Spinal cord (tissue), 10 donors: Measurements from ENCODE around the gene SFT2D3. TPM values are rescaled to one million over a fixed set of nuclear protein-coding genes. Genes with fewer than 3 reads are reported as not detected.

ENCODE experiments used
- DNase-seq, 6 donors: peaks; one replicate each; pipeline versions ENCODE4 v3.0.0 to v3.0.0-alpha.2; 2013 to 2015; ENCODE audit warnings: low spot score in 6 of 6, low read depth in 4 of 6
- H3K27ac ChIP-seq: one replicate; pipeline ENCODE4 v1.5.1; 2013; ENCODE audit warnings: low read depth, low read length, control low read depth
- H3K27me3 ChIP-seq: one replicate; pipeline ENCODE4 v1.6.1; 2013; ENCODE audit warnings: low read length; ENCODE audit not compliant: control insufficient read depth, insufficient read depth
- H3K36me3 ChIP-seq: one replicate; pipeline ENCODE4 v1.6.1; 2013; ENCODE audit warnings: low read length; ENCODE audit not compliant: control insufficient read depth, insufficient read depth
- H3K4me1 ChIP-seq: one replicate; pipeline ENCODE4 v1.6.1; 2013; ENCODE audit warnings: low read length; ENCODE audit not compliant: control insufficient read depth, insufficient read depth
- H3K4me3 ChIP-seq: one replicate; pipeline ENCODE4 v1.5.1; 2013; ENCODE audit warnings: low read depth, low read length, control low read depth
- H3K9me3 ChIP-seq: one replicate; pipeline ENCODE4 v1.6.1; 2013; ENCODE audit warnings: low read length; ENCODE audit not compliant: control insufficient read depth, insufficient read depth
- WGBS: methylation state at CpG from one replicate; pipeline ENCODE4 v1.1.5; 2013; ENCODE audit warnings: missing lambda C conversion rate; ENCODE audit not compliant: insufficient coverage; 5-methylcytosine and 5-hydroxymethylcytosine counted together
- polyA plus RNA-seq, 2 donors: library from polyadenylated mRNA; unstranded; fragments of 120-200 nt; gene quantifications; one replicate each; pipeline ENCODE4 v1.2.1, GENCODE V29; 2013; ENCODE audit not compliant: insufficient read length in 2 of 2
- total RNA-seq, 2 donors: library from RNA; depleted of rRNA in 1 of 2; stranded (reverse); fragments of 120-200 nt in 1 of 2; fragments of >200 nt in 1 of 2; gene quantifications; one replicate each; pipeline versions ENCODE4 v1.2.3 to v1.2.4, GENCODE V29; 2013 to 2014
- donor health status: healthy.

The SFT2D3 gene
- total and polyA plus RNA-seq, 4 donors: 6.5 to 9.8 TPM; not detected in 2

- H3K36me3 ChIP-seq: peaks cover 45% of the 10 kb centered on the region
Observed at GRCh38 chr2:127706215-127706990, 5.1 kb downstream of the SFT2D3 start.

GRCh38 chr2:127707890-127708648 lies 6.8 kb downstream of the SFT2D3 start:
- Histone ChIP-seq H3K9me3 (no peaks in the 10 kb centered on the region), H3K4me1 (peaks cover 25% of the 10 kb centered on the region), H3K27ac (no peak overlapping the region), H3K27me3 (no peaks in the 10 kb centered on the region), H3K36me3 (peaks cover 51% of the 10 kb centered on the region), H3K4me3 (no peak overlapping the region)
- DNase-seq: peak in 3 of 6 donors; percentile 9 to 66 (median 37)
- 77% methylated on average over 9 of the region's 9 CpGs for WGBS

More at GRCh38 chr2:127706215-127706990, 5.1 kb downstream of the SFT2D3 start:
- WGBS: 83% methylated on average over 12 of the region's 14 CpGs
- H3K27me3 ChIP-seq: no peaks in the 10 kb centered on the region
- H3K27ac ChIP-seq: no peak overlapping the region
- H3K4me3 ChIP-seq: no peak overlapping the region
- H3K9me3 ChIP-seq: no peaks in the 10 kb centered on the region
- no peak for DNase-seq
- H3K4me1 ChIP-seq: peaks cover 32% of the 10 kb centered on the region

GRCh38 chr2:127709336-127709735 lies 8.0 kb downstream of the SFT2D3 start:
- H3K27me3 ChIP-seq: no peaks in the 10 kb centered on the region
- H3K36me3 ChIP-seq: peaks cover 57% of the 10 kb centered on the region
- H3K9me3 ChIP-seq: no peaks in the 10 kb centered on the region
- H3K4me1 ChIP-seq: peaks cover 21% of the 10 kb centered on the region
- no peak overlapping the region for H3K4me3 ChIP-seq
- DNase-seq: no peak
- H3K27ac ChIP-seq: no peak overlapping the region
- 90% methylated on average over 13 of the region's 13 CpGs for WGBS

GRCh38 chr2:127712999-127713398 lies 11.7 kb downstream of the SFT2D3 start:
- Histone ChIP-seq H3K36me3 (peaks cover 49% of the 10 kb centered on the region), H3K4me1 (peaks cover 9% of the 10 kb centered on the region), H3K27me3 (no peaks in the 10 kb centered on the region), H3K27ac (no peak overlapping the region), H3K4me3 (no peak overlapping the region), H3K9me3 (no peaks in the 10 kb centered on the region)
- DNase-seq: no peak
- WGBS: no CpG with 5 or more reads among the region's 2 CpGs

- H3K36me3 ChIP-seq: peaks cover 44% of the 10 kb centered on the region
- no peak overlapping the region for H3K27ac ChIP-seq
- H3K4me3 ChIP-seq: no peak overlapping the region
- peaks cover 3% of the 10 kb centered on the region for H3K4me1 ChIP-seq
- WGBS: 92% methylated on average over 25 of the region's 25 CpGs
- H3K27me3 ChIP-seq: no peaks in the 10 kb centered on the region
- no peak for DNase-seq
- no peaks in the 10 kb centered on the region for H3K9me3 ChIP-seq
Observed at GRCh38 chr2:127713562-127713961, 12.3 kb downstream of the SFT2D3 start.

GRCh38 chr2:127715778-127716449 lies 14.6 kb downstream of the SFT2D3 start:
- WGBS: 84% methylated on average over 4 of the region's 14 CpGs
- no peak overlapping the region for H3K27ac ChIP-seq

GRCh38 chr2:127718271-127718670 lies 17.0 kb downstream of the SFT2D3 start:
- no peak for DNase-seq
- Histone ChIP-seq H3K27ac (no peak overlapping the region), H3K4me3 (no peak overlapping the region), H3K9me3 (no peaks in the 10 kb centered on the region), H3K36me3 (peaks cover 40% of the 10 kb centered on the region), H3K27me3 (no peaks in the 10 kb centered on the region), H3K4me1 (no peaks in the 10 kb centered on the region)
- WGBS: 97% methylated on average over 4 of the region's 4 CpGs

More at GRCh38 chr2:127715778-127716449, 14.6 kb downstream of the SFT2D3 start:
- Histone ChIP-seq H3K27me3 (no peaks in the 10 kb centered on the region), H3K9me3 (no peaks in the 10 kb centered on the region), H3K36me3 (peaks cover 41% of the 10 kb centered on the region), H3K4me3 (no peak overlapping the region), H3K4me1 (no peaks in the 10 kb centered on the region)
- no peak for DNase-seq

GRCh38 chr2:127719301-127720218 lies 18.3 kb downstream of the SFT2D3 start:
- Histone ChIP-seq H3K9me3 (no peaks in the 10 kb centered on the region), H3K36me3 (peaks cover 36% of the 10 kb centered on the region), H3K4me3 (no peak overlapping the region), H3K27ac (no peak overlapping the region), H3K4me1 (no peaks in the 10 kb centered on the region), H3K27me3 (no peaks in the 10 kb centered on the region)
- WGBS: 93% methylated on average over 12 of the region's 13 CpGs
- no peak for DNase-seq
